H54 (cell line): Measurements from ENCODE around the gene SNAI1.

ENCODE experiments used
- DNase-seq: peaks from one replicate; pipeline ENCODE4 v3.0.0; 2011; ENCODE audit warnings: low spot score, mixed read lengths; ENCODE audit not compliant: insufficient read length
- FAIRE-seq: peaks from 3 replicates; lab custom pipeline; 2011; peaks lifted over from hg19 to GRCh38; lab: Jason Lieb, UNC
- POLR2A ChIP-seq: IDR thresholded peaks from 2 replicates; pipeline ENCODE4 v1.6.1; 2011; ENCODE audit warnings: low read depth, mild to moderate bottlenecking, low read length

Gene SNAI1

DNA sequence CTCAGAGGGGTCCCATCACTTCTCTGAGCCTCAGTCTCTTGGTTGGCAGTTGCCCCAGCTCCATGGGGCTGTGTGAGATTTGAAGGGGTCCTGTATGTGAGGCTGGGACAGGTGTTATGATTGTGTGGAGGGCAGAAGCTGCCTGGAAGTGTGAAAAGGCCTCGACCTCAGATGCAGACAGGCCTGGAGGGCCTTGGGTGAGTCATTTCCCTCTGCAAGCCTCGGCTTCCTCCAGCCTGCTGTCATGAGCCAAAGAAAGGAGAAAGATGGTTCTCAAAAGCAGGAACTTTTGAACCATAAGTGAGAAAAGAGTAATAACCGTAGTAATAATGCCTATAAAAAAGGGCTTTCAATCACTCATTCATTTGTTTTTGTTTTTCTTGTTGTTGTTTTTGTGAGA, 37.5 kb downstream of the SNAI1 start:
- peak; percentile 76 for DNase-seq

DNA sequence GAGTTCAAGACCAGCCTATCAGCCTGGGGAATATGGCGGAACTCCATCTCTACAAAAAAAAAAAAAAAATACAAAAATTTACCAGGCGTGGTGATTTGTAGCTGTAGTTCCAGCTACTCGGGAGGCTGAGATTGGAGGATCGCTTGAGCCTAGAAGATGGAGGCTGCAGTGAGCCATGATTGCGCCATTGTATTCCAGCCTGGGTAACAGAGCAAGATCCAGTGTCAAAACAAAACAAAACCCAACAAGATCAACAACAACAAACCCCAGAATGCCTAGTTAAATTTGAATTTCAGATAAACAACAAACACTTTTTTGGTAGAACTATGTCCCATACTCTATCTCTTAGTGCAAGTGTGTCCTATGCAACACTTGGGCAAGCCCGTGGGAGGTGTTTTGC, 39.9 kb downstream of the SNAI1 start:
- DNase-seq (no peak), FAIRE-seq (no peak)
- no peak for TF ChIP-seq POLR2A

More for the DNA sequence above, 37.5 kb downstream of the SNAI1 start:
- TF ChIP-seq POLR2A: no peak
- FAIRE-seq: no peak

DNA sequence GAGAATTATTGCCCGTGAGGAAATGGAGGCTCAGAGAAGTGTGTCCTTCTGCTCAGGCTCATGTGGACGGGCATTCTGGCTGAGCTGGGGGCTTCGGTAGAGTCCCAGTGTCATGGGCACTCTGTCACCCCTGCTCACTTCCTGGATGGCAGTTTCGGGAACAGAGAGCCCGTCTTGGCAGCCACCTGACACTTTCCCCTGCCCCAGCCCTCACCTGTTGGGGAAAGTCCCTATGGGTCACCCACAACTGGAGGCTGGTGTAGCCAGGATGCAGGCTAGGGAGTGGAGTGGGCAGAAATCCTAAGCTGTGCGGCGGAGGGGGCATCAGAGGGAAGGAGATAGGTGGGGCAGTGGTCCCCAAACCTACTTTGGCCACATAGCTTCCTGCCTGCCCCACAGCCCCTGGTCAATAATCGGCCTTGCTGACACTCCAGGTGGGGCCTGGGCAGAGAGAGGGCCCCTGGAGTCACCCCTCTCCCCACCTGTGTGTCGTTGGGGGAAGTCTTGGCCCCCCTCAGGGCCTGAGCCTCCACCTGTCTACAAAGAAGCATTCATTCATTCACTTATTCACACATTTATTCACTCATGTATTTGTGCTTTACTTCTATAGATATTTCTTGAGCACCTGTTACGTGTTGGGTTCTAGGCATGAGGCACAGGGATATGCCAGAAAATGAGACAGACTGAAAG, 40.5 kb downstream of the SNAI1 start:
- TF ChIP-seq POLR2A: no peak
- no peak for FAIRE-seq

DNA sequence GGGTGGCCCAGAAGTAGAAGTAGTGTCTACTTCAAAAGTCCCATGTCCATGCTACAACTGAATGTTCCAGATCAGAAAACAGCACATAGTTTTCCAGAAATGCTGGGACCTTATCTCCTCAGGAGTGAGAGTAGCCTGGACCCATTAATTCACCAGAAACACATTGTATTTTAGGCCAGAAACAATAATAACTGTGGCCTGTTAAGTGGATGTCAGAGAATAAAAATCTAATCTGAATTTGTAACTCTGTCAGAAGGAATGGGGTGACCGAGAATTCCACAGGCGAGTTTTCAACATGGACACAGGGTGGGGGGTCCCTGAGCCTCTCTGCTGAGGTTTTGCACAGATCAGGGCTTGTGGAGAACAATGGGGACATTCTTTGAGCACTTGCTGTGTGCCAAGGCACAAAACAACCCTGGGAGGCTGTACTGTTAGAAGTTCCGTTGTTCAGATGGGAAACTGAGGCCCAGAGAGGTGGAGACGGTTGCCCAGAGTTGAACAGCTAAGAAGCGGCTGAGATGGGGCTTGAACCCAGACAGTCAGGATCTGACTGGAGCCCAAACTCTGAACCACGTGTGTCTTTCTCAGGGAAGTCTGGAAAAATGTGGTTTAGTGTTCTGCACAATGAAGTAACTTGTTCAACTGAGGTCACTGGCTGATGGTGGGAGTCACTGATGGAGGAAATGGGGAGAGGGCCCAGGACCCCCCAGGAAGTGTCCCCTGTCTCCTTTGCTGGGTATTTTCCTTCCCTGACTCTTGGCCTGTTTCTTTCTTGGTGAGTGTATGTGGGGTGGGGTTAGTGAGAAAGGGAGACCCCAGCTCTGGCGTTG, 44.2 kb downstream of the SNAI1 start:
- no peak for TF ChIP-seq POLR2A
- DNase-seq (no peak), FAIRE-seq (no peak)

More for the DNA sequence above, 40.5 kb downstream of the SNAI1 start:
- no peak for DNase-seq

DNA sequence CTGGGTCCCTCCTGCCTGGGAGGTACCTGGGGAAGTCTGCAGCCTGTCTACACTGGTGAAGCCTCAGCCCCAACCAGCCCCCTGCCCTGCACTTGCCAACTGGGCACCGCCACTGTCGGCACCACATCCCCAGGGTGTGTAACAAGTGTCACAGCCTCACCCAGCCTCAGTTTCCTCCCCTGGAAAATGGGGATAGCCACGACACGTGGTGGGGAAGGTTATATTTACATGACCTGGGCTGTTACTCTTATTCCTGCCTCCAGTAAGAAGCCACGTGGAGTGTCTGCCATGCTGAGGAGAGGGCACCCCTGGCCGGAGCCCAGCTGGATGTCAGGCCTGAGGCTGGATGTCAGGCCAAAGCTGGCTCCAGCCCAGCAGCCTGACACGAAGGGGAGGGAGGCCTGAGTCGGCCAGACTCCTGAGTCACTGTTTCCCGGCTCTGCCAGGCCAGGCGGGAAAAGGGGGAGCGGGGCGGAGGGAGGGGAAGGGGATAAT, 44.9 kb downstream of the SNAI1 start:
- no peak for FAIRE-seq
- DNase-seq: peak; percentile 94
- no peak for TF ChIP-seq POLR2A

DNA sequence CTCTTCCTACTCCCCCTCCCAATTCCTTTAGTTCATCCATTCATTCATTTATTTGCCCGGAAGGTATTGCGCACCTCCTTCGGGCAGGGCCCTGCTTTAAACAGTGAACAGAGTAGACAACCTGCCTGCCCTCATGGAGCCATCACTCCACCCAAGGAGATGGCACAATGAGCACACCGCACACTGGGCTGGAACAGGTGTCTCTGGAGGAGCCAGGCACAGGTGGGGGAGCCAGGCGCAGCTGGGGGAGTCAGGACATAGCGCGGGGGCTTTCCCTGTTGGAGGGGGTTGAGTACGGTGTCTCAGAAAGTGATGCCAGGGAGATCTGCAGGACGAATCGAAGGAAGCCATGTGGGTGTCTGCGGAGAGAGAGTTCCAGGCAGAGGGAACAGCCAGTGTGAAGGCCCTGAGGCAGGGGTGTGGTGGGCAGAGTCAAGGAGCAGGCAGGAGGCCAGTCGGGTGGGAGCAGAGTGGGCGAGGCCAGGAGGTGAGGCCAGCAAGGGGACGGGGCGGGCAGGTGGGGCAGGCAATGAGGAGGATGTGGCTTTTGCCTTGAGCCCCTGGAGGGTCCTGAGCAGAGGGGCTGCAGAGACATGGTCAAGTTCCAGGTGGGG, 46.4 kb downstream of the SNAI1 start:
- DNase-seq (no peak), FAIRE-seq (no peak)
- no peak for TF ChIP-seq POLR2A

DNA sequence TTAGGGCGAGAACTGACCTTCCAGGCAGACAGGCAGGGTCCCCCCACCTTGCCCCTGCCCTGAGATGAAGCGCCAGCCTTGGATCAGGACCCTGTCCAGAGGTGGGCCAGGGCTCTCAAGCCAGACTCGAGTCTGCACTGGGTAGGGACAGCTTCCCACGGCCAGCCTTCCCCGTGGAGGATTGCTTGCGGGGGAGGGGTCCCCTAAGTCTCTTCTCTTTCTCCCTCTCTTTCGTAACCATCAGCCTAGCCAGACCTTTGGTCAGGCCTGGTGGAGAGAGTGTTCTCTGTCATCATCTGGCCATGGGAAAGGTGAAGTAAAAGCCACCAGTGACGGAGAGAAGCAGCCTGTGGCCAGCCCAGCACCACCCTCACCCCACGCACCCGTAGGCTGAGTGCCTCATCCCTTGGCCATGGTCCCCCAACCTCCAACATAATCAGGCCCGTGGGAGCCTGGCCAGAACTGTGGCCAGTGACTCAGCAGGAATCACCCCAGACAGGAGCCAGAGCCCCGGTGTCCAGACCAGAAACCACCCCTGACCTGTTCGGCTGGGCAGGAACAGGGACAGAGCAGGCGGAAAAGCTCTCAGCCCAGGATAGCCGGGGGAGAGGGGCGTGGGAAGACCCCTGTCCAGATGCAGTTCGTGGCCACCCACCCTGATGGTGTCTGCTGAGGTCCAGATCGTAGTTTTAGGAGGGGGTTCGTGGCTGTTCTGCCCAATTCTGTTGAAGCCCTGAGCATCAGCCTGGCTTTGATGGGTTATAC, 47.1 kb downstream of the SNAI1 start:
- DNase-seq (peak; percentile 88), FAIRE-seq (no peak)
- TF ChIP-seq POLR2A: no peak; the same call in 1 of the 2 replicates

DNA sequence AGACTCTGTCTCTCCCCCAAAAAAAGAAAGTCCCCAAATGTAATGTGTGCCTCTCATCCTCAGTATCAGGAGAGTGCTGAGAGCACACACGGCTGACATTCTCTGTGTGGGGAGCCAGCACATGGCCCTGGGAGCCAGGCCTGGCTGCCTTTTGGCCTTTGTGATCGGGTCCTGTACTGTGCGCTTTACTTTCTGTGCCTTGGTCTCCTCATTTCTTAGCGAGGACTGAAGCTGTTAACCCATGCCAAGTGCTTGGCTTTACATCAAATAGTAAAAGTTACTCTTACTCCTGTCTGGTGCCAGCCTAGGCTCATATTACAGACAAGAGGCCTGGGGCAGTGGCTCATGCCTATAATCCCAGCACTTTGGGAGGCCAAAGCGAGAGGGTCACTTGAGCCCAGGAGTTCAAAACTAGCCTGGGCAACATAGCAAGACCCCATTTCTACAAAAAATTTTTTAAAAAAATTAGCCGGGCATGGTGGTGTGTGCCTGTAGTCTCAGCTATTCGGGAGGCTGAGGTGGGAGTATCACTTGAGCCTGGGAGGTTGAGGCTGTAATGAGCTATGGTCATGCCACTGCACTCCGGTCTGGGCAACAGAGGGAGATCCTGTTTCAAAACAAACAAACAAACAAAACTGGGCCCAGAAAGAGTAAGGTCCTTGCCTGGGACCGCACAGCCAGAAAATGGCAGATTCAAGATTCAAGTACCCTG, 50.3 kb downstream of the SNAI1 start:
- TF ChIP-seq POLR2A: no peak
- no peak for FAIRE-seq
- no peak for DNase-seq

DNA sequence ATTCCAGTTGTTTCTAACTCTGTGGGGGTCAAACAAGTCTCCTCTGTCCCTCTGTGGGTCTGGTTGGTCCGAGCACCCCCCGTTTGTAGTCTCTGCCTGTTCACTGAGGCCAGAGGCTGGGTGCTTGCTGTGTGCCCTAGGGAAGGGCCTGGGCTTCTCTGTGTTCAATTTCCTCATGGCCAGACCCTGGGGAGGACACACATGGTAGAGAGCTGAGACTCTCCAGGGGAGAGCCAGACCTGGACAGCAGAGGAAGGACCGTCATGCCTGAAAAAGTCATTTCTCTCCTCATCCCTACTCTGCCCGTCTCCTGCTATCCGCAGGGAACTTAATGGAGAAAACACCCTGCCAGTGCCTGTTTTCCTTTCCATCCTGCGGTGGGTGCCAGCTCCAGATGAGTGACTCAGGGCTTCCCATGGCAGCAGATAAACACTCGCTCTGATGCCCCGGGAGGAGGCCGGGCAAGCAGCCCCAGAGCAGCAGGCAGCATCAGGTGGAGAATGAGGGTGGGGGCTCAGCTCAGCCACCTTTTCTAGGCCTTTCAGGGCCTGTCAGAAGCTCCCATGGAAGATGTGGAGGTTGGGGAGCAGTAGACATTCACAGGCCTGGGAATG, 51.9 kb downstream of the SNAI1 start:
- no peak for FAIRE-seq
- TF ChIP-seq POLR2A: no peak; the same call in 1 of the 2 replicates

DNA sequence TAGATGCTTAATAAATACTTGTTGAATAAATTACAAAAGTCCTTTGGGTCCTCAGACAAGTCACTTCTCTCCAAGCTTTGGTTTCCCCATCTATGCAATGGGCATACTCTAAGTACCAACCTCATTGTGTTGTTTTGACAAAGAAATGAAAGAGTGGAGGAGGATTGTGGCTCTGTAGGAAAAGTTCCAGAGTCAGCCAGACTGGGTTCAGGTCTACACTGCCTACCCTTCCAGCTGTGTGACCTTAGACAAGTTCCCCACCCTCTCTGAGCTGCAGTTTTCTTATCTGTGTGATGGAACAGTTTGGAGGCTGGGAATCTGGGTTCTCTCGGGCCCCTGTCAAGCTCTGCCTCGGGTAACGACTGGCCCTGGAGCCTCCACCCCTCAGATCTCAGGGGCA, 53.9 kb downstream of the SNAI1 start:
- FAIRE-seq (no peak), DNase-seq (no peak)
- TF ChIP-seq POLR2A: no peak

More for the DNA sequence above, 51.9 kb downstream of the SNAI1 start:
- peak; percentile 89 for DNase-seq

DNA sequence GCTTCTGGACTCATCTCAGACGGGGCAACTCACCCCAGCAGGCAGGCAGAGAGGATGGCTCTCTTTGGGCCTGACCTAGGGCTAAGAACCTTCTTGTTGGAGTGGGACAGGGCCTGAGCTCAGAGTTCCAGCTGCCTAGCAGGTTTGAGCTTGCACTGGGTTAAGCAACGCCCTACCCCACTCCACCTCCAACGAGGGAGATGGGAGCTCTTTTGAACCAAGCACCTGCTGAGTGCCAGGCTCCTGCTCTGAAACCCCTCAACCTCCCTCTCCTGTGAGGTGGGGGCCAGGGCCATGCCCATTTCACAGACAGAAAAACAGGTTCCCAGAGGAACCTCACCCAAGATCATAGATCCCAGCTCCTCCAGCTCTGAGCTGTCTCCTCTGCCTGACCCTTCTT, 54.3 kb downstream of the SNAI1 start:
- no peak for TF ChIP-seq POLR2A
- no peak for FAIRE-seq
- DNase-seq: no peak

DNA sequence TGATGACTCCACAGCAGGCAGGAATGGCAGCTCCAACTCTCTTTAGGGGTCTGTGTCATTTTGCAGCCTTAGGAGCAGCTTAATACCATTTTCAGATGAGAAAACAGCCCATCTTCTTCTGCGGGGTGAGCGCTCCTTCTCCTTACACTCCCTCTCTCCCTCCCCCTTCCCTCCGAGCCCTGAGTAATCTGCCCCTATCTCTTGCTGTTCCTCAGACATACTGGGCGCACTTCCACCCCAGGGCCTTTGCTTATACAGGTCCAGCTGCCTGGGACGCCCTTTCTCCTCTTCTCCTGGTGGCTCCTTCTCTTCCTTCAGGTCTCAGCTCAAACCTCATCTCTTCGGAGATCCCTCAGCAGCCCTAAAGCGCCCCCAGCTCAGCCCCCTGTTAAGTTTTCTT, 54.8 kb downstream of the SNAI1 start:
- no peak for FAIRE-seq
- DNase-seq: no peak
- TF ChIP-seq POLR2A: no peak
